ENCODE data around the gene MOSPD3. TPM values are rescaled to one million over a fixed set of nuclear protein-coding genes. Genes with fewer than 3 reads are reported as not detected.
"Not testable (repeated sequence)": the region's sequence is repeated elsewhere in the genome, so short reads cannot be mapped to it uniquely, and the experiment has no call there.

Gene MOSPD3
- total RNA-seq, 3 donors from 2014 or later: 11.9 to 17.2 (median 14.4) TPM

- no peak for TF ChIP-seq CTCF (IDR thresholded peaks at IDR 0.05)
- no peaks in the 10 kb centered on the region for H3K4me1 ChIP-seq (ENCODE audit: low read depth)
Measured at GRCh38 chr7:100654908-100655831, 42.8 kb downstream of the MOSPD3 start.

DNA sequence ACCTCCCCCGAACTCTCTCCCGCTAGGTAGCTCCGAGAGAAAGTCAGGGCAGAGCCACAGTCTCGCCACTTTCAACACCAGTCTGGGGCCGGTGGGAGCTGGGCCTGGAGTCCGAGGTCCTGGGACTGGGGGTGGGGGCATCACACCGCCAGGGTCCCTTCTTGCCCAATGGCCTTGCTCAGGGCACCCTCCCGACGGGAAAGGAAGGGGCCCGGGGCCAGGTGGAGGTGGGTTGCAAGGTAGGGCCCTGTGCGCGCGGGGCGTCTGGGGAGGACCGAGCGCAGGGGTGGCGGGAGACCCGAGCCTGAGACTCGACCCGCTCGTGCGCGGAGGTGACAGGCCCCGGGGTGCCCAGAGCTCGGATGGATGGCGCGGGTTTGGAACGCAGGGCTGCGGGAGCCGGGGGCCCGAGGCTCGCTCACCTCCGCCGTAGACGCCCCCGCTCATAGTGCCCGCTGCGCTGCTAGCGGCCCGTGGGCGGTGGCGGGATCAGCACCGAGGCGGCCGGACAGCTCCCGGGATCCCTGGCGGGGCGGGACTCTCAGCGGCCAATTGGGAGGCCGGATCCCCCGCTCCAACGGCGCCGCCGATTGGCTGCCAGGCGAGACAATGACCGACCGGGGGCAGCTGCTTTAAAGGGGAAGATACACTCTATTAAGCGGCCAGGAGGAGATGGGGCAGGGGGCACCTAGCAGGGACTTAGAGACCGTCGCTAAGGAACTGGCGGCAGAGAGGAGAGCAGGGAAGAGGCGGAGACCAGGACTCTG is 43.8 kb downstream of the MOSPD3 start, which contains the start of gene ACTL6B:
ACTL6B (minus strand) TSS at position 541 of the 767 bp plus-strand sequence; CDS start at position 447, 94 bp downstream.
- intact Hi-C loops (cut with DNase I, micrococcal nuclease): no loop called here
- ATAC-seq (peak; percentile 72), DNase-seq (peak in 2 of 3 donors; percentile 56 to 63)
- H3K9me3 ChIP-seq: no peaks in the 10 kb centered on the region
- TF ChIP-seq CTCF (IDR thresholded peaks at IDR 0.05): no peak
- no peak within 1 kb of the TSS for H3K4me3 ChIP-seq
- H3K36me3 ChIP-seq (ENCODE audit: low read depth): no peaks in the 10 kb centered on the region
- H3K4me1 ChIP-seq (ENCODE audit: low read depth): no peaks in the 10 kb centered on the region

More at GRCh38 chr7:100654908-100655831, 42.8 kb downstream of the MOSPD3 start:
- no peaks in the 10 kb centered on the region for H3K36me3 ChIP-seq (ENCODE audit: low read depth)
- H3K4me3 ChIP-seq: no peak overlapping the region
- ATAC-seq: no peak
- H3K9me3 ChIP-seq: no peaks in the 10 kb centered on the region
- intact Hi-C loops (cut with DNase I, micrococcal nuclease): no loop called here
- no peak for DNase-seq

GRCh38 chr7:100662194-100662776 is 49.9 kb downstream of the MOSPD3 start:
- H3K4me3 ChIP-seq; H3K9me3 ChIP-seq; intact Hi-C loops (cut with DNase I, micrococcal nuclease); H3K36me3 ChIP-seq (ENCODE audit: low read depth); H3K4me1 ChIP-seq (ENCODE audit: low read depth): not testable (repeated sequence)
- ATAC-seq: peak; percentile 8
- DNase-seq: peak in 1 of 3 donors; percentile 24

Other genes starting within 250 kb of the MOSPD3 start
- 10 to 100 TPM in 1 of 3 donors, 1 to 10 TPM in 2; 4.2 to 15.9 (median 7.8) TPM for gene PILRA, start 239.1 kb upstream of the MOSPD3 start, total RNA-seq
- 1 to 10 TPM; 1.8 to 6.1 (median 2.3) TPM for gene ZCWPW1, start 183.8 kb upstream of the MOSPD3 start, total RNA-seq
- 10 to 100 TPM; 29.3 to 46.8 (median 35.2) TPM for gene MEPCE, start 182.7 kb upstream of the MOSPD3 start, total RNA-seq
- 10 to 100 TPM; 28.2 to 40.0 (median 28.9) TPM for gene PPP1R35, start 176.0 kb upstream of the MOSPD3 start, total RNA-seq
- 1 to 10 TPM in 1 of 3 donors, under 1 TPM in 2; 0.43 to 1.0 (median 0.96) TPM for gene SPACDR, start 148.3 kb upstream of the MOSPD3 start, total RNA-seq
- gene TSC22D4, start 133.3 kb upstream of the MOSPD3 start, total RNA-seq: 10 to 100 TPM; 45.1 to 65.2 (median 64.8) TPM
- gene NYAP1, start 128.6 kb upstream of the MOSPD3 start, total RNA-seq: 1 to 10 TPM in 1 of 3 donors, under 1 TPM in 2; 0.23 to 2.8 (median 0.46) TPM
- gene AGFG2, start 73.3 kb upstream of the MOSPD3 start, total RNA-seq: 100 to 1,000 TPM in 1 of 3 donors, 10 to 100 TPM in 2; 56.5 to 113 (median 58.1) TPM
- 1 to 10 TPM; 2.8 to 4.3 (median 3.5) TPM for gene SAP25, start 38.6 kb upstream of the MOSPD3 start, total RNA-seq
- 10 to 100 TPM; 57.2 to 71.0 (median 63.9) TPM for gene LRCH4, start 26.4 kb upstream of the MOSPD3 start, total RNA-seq
- 1 to 10 TPM in 1 of 3 donors, under 1 TPM in 2; 0.48 to 1.1 (median 0.66) TPM for gene FBXO24, start 26.2 kb upstream of the MOSPD3 start, total RNA-seq
- 10 to 100 TPM in 2 of 3 donors, 1 to 10 TPM in 1; 6.1 to 47.9 (median 18.9) TPM for gene PCOLCE, start 10.2 kb upstream of the MOSPD3 start, total RNA-seq
- gene TFR2, start 29.0 kb downstream of the MOSPD3 start, total RNA-seq: 1 to 10 TPM in 2 of 3 donors, under 1 TPM in 1; 0.57 to 1.2 (median 1.1) TPM
- 1 to 10 TPM in 1 of 3 donors, not detected in 2; 1.2 TPM for gene ACTL6B, start 43.9 kb downstream of the MOSPD3 start, total RNA-seq
- 100 to 1,000 TPM; 197 to 257 (median 232) TPM for gene GNB2, start 61.2 kb downstream of the MOSPD3 start, total RNA-seq
- 10 to 100 TPM; 34.6 to 49.8 (median 48.1) TPM for gene GIGYF1, start 81.7 kb downstream of the MOSPD3 start, total RNA-seq
- gene POP7, start 93.6 kb downstream of the MOSPD3 start, total RNA-seq: 10 to 100 TPM; 24.8 to 28.9 (median 26.8) TPM
- gene EPO, start 107.9 kb downstream of the MOSPD3 start, total RNA-seq: not detected
- not detected for gene ZAN, start 121.1 kb downstream of the MOSPD3 start, total RNA-seq
- gene EPHB4, start 215.0 kb downstream of the MOSPD3 start, total RNA-seq: 10 to 100 TPM; 31.2 to 42.4 (median 38.9) TPM
- 10 to 100 TPM; 27.9 to 34.0 (median 33.5) TPM for gene SLC12A9, start 240.2 kb downstream of the MOSPD3 start, total RNA-seq